Measurements from ENCODE around the gene CCM2. TPM values are rescaled to one million over a fixed set of nuclear protein-coding genes. Genes with fewer than 3 reads are reported as not detected.
A peak's percentile ranks its signal among the peaks of the same experiment; 100 is the strongest.

The CCM2 gene
- total RNA-seq, 1 donor from 2014 or later = 30.3 TPM

- DNase-seq = peak; percentile 62
- intact Hi-C loops (cut with DNase I) = no loop called here
- ATAC-seq (ENCODE audit: poor library complexity) = no peak
These were observed 22.1 kb upstream of the CCM2 start for GRCh38 chr7:44977959-44978335.

GRCh38 chr7:44978511-44979366, 21.3 kb upstream of the CCM2 start, which contains the start of gene MYO1G:
TSS of gene MYO1G (minus strand) at chr7:44979015. CDS start at chr7:44978961, 54 bp downstream.
- intact Hi-C loops (cut with DNase I) = no loop called here
- ATAC-seq (ENCODE audit: poor library complexity) (peak; percentile 42), DNase-seq (peak; percentile 68)

- no peak for DNase-seq
- intact Hi-C loops (cut with DNase I) = loop anchor here (10.0 kb wide), 1 partner anchor 95 kb away; the partner anchor contains the start of gene PURB
- ATAC-seq (ENCODE audit: poor library complexity) = no peak
These were observed 20.3 kb upstream of the CCM2 start for GRCh38 chr7:44979481-44980392.

GRCh38 chr7:44980393-44981034, 19.5 kb upstream of the CCM2 start:
- peak; percentile 56 for DNase-seq
- intact Hi-C loops (cut with DNase I) = loop anchor here (10.0 kb wide), 1 partner anchor 96 kb away; the partner anchor contains the start of gene PURB
- peak; percentile 22 for ATAC-seq (ENCODE audit: poor library complexity)

GRCh38 chr7:44981035-44981706, 18.8 kb upstream of the CCM2 start:
- intact Hi-C loops (cut with DNase I) = loop anchor here (10.0 kb wide), 1 partner anchor 96 kb away; the partner anchor contains the start of gene PURB
- DNase-seq (peak; percentile 13), ATAC-seq (ENCODE audit: poor library complexity) (no peak)

- intact Hi-C loops (cut with DNase I) = loop anchor here (10.0 kb wide), 1 partner anchor 98 kb away; the partner anchor contains the start of gene PURB
- ATAC-seq (ENCODE audit: poor library complexity) (no peak), DNase-seq (peak; percentile 2)
These were observed 17.5 kb upstream of the CCM2 start for GRCh38 chr7:44982535-44982923.

- intact Hi-C loops (cut with DNase I) = loop anchor here (10.0 kb wide), 1 partner anchor 98 kb away; the partner anchor contains the start of gene PURB
- ATAC-seq (ENCODE audit: poor library complexity) (no peak), DNase-seq (no peak)
These were observed 17.0 kb upstream of the CCM2 start for GRCh38 chr7:44982970-44983369.

- DNase-seq (peak; percentile 3), ATAC-seq (ENCODE audit: poor library complexity) (no peak)
- intact Hi-C loops (cut with DNase I) = loop anchor here (10.0 kb wide), 1 partner anchor 99 kb away; the partner anchor contains the start of gene PURB
These were observed 16.1 kb upstream of the CCM2 start for GRCh38 chr7:44983742-44984477.

- no peak for ATAC-seq (ENCODE audit: poor library complexity)
- intact Hi-C loops (cut with DNase I) = loop anchor here (10.0 kb wide), 1 partner anchor 100 kb away; the partner anchor contains the start of gene PURB
- DNase-seq = no peak
These were observed 15.6 kb upstream of the CCM2 start for GRCh38 chr7:44984478-44984758.

- DNase-seq (no peak), ATAC-seq (ENCODE audit: poor library complexity) (no peak)
- intact Hi-C loops (cut with DNase I) = loop anchor here (10.0 kb wide), 1 partner anchor 100 kb away; the partner anchor contains the start of gene PURB
These were observed 14.8 kb upstream of the CCM2 start for GRCh38 chr7:44985033-44985695.

- no peak for DNase-seq
- intact Hi-C loops (cut with DNase I) = loop anchor here (10.0 kb wide), 1 partner anchor 101 kb away; the partner anchor contains the start of gene PURB
- no peak for ATAC-seq (ENCODE audit: poor library complexity)
These were observed 14.1 kb upstream of the CCM2 start for GRCh38 chr7:44985900-44986217.

- DNase-seq (peak; percentile 97), ATAC-seq (ENCODE audit: poor library complexity) (peak; percentile 99)
- intact Hi-C loops (cut with DNase I) = loop anchor here (10.0 kb wide), 1 partner anchor 102 kb away; the partner anchor contains the start of gene PURB
These were observed 13.6 kb upstream of the CCM2 start for GRCh38 chr7:44986218-44987053.

GRCh38 chr7:44987457-44987856, 12.5 kb upstream of the CCM2 start:
- intact Hi-C loops (cut with DNase I) = loop anchor here (10.0 kb wide), 1 partner anchor 103 kb away; the partner anchor contains the start of gene PURB

GRCh38 chr7:44987996-44988395, 12.0 kb upstream of the CCM2 start:
- peak; percentile 15 for DNase-seq
- no peak for ATAC-seq (ENCODE audit: poor library complexity)
- intact Hi-C loops (cut with DNase I) = loop anchor here (10.0 kb wide), 1 partner anchor 103 kb away; the partner anchor contains the start of gene PURB

More at GRCh38 chr7:44987457-44987856, 12.5 kb upstream of the CCM2 start:
- DNase-seq (no peak), ATAC-seq (ENCODE audit: poor library complexity) (no peak)

- ATAC-seq (ENCODE audit: poor library complexity) = no peak
- intact Hi-C loops (cut with DNase I) = loop anchor here (10.0 kb wide), 1 partner anchor 104 kb away; the partner anchor contains the start of gene PURB
These were observed 11.3 kb upstream of the CCM2 start for GRCh38 chr7:44988701-44989100.

GRCh38 chr7:44989132-44989531, 10.9 kb upstream of the CCM2 start:
- no peak for DNase-seq
- no peak for ATAC-seq (ENCODE audit: poor library complexity)
- intact Hi-C loops (cut with DNase I) = loop anchor here (10.0 kb wide), 1 partner anchor 104 kb away; the partner anchor contains the start of gene PURB

More at GRCh38 chr7:44988701-44989100, 11.3 kb upstream of the CCM2 start:
- peak; percentile 1 for DNase-seq
